NCI-H146 treated with DMSO at 0.1 percent for 48 hours (cell line): ENCODE data around the gene GUCY2C.

Source experiments
- DNase-seq: peaks from one replicate; lab custom pipeline; 2025; ENCODE audit not compliant: unreplicated experiment; lab: John Stamatoyannopoulos, UW

The GUCY2C gene

GRCh38 chr12:14576896-14577295, 119.5 kb downstream of the GUCY2C start:
- no peak for DNase-seq

- no peak for DNase-seq
These were observed 120.8 kb downstream of the GUCY2C start for GRCh38 chr12:14575585-14575984.

- DNase-seq = no peak
These were observed 123.3 kb downstream of the GUCY2C start for GRCh38 chr12:14573118-14573517.

GRCh38 chr12:14572401-14572800, 124.0 kb downstream of the GUCY2C start:
- no peak for DNase-seq

DNA sequence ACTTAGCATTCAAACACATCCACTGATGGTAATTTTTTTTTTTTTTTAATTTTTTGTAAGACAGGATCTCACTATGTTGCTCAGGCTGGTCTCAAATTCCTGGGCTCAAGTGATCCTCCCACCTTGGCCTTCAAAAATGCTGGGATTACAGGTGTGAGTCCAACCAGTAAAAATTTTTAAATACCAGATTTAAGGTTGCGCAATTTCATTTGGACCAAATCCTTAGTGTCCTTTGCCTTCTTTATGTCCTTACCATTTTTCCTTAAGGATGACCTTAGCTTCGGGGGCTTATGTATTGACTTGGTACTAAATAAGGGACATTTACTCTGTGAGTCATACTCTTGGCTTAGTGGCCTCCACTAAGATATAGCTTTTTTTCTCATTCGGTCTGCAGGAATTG, 124.6 kb downstream of the GUCY2C start:
- DNase-seq = no peak

- no peak for DNase-seq
These were observed 126.2 kb downstream of the GUCY2C start for GRCh38 chr12:14570231-14570630.

- peak; percentile 17 for DNase-seq
These were observed 128.8 kb downstream of the GUCY2C start, which contains the start of gene PLBD1 for GRCh38 chr12:14567351-14568162. Gene PLBD1 (minus strand): TSS chr12:14567883. CDS start chr12:14567696, 187 bp downstream.

GRCh38 chr12:14564336-14564959, 132.0 kb downstream of the GUCY2C start:
- no peak for DNase-seq

- no peak for DNase-seq
These were observed 133.4 kb downstream of the GUCY2C start for GRCh38 chr12:14563046-14563445.
